ENCODE results near the gene ZSCAN22.

DNA sequence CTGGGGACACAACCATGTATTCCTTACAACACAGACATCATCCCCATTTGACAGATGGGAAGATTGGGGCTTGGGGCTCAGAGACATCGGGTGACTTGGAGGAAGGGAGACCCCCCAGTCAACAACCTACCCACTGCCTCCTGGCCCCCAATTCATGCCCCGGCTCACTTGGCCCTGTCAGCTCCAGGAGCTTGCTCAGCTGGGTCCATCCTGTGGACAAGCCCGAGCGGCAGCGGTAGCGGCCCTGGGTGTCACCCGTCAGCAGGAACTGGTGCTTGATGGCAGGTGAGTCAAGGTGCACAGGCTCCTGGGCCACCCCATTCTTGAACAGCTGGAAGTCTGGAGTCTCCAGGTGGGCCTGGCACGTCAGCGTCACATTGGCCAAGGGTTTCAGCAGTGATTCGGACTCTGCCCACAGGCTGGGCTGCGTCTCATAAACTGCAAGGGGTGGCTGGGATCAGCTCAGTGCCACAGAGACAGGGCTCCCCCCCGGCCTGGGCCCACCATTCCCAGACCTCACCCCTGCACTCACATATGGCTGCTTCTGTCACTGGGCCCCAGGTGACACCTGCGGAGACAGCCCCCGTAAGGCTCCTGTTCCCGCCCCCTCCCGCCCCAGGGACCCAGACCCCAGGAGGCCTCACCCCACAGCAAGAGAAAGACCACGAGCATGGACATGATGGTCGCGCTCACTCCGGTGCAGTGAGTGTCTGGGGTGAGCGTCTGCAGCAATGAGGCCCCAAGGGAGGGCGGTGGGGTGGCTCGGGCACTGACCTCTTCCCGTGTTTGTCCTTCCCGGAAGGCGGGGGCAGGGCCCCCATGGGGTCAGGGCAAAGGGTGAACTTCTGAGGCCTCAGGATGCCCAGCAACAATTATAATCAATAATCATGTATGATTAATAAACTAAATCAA lies 26.2 kb downstream of the ZSCAN22 start, which contains the start of gene A1BG:
- TF ChIP-seq, protein P1, sequence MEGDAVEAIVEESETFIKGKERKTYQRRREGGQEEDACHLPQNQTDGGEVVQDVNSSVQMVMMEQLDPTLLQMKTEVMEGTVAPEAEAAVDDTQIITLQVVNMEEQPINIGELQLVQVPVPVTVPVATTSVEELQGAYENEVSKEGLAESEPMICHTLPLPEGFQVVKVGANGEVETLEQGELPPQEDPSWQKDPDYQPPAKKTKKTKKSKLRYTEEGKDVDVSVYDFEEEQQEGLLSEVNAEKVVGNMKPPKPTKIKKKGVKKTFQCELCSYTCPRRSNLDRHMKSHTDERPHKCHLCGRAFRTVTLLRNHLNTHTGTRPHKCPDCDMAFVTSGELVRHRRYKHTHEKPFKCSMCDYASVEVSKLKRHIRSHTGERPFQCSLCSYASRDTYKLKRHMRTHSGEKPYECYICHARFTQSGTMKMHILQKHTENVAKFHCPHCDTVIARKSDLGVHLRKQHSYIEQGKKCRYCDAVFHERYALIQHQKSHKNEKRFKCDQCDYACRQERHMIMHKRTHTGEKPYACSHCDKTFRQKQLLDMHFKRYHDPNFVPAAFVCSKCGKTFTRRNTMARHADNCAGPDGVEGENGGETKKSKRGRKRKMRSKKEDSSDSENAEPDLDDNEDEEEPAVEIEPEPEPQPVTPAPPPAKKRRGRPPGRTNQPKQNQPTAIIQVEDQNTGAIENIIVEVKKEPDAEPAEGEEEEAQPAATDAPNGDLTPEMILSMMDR (conservative IDR thresholded peaks at IDR 0.05) = no peak
- no peak for TF ChIP-seq ZFX (IDR thresholded peaks at IDR 0.05)
